Subcutaneous adipose tissue (tissue), 4 donors: ENCODE data around the gene DENND4A. TPM values are rescaled to one million over a fixed set of nuclear protein-coding genes. Genes with fewer than 3 reads are reported as not detected.

Experiments used
- CTCF ChIP-seq: fragments of 450-650 bp; IDR thresholded peaks from one replicate; pipeline ENCODE4 v1.5.1; 2016; ENCODE audit warnings: low read depth, mild to moderate bottlenecking, control low read depth, antibody characterized with exemption, moderate library complexity
- total RNA-seq, 4 donors: library from RNA; depleted of rRNA; stranded (reverse); fragments of >200 nt; gene quantifications; one replicate each; pipeline ENCODE4 v1.1.0, GENCODE V29; 2016

Gene DENND4A
- total RNA-seq, 4 donors from 2014 or later = 29.4 to 36.7 (median 33.3) TPM

GRCh38 chr15:65761210-65761926 is 30.7 kb downstream of the DENND4A start:
- TF ChIP-seq CTCF = no peak

GRCh38 chr15:65759441-65759840 is 32.7 kb downstream of the DENND4A start:
- no peak for TF ChIP-seq CTCF

- no peak for TF ChIP-seq CTCF
Measured at GRCh38 chr15:65758242-65758641, 33.9 kb downstream of the DENND4A start.

GRCh38 chr15:65757256-65757655 is 34.8 kb downstream of the DENND4A start:
- TF ChIP-seq CTCF = no peak

- TF ChIP-seq CTCF = no peak
Measured at GRCh38 chr15:65752151-65752700, 39.9 kb downstream of the DENND4A start.

GRCh38 chr15:65751431-65751830 is 40.7 kb downstream of the DENND4A start:
- no peak for TF ChIP-seq CTCF

- TF ChIP-seq CTCF = no peak
Measured at GRCh38 chr15:65747265-65747664, 44.8 kb downstream of the DENND4A start.
